ENCODE results near the gene ENPEP.
"Not testable (repeated sequence)": the region's sequence is repeated elsewhere in the genome, so short reads cannot be mapped to it uniquely, and the experiment has no call there.

The ENPEP gene

GRCh38 chr4:110516106-110516922, 40.4 kb downstream of the ENPEP start:
- DNase-seq (ENCODE audit: low spot score): peak; percentile 70

DNA sequence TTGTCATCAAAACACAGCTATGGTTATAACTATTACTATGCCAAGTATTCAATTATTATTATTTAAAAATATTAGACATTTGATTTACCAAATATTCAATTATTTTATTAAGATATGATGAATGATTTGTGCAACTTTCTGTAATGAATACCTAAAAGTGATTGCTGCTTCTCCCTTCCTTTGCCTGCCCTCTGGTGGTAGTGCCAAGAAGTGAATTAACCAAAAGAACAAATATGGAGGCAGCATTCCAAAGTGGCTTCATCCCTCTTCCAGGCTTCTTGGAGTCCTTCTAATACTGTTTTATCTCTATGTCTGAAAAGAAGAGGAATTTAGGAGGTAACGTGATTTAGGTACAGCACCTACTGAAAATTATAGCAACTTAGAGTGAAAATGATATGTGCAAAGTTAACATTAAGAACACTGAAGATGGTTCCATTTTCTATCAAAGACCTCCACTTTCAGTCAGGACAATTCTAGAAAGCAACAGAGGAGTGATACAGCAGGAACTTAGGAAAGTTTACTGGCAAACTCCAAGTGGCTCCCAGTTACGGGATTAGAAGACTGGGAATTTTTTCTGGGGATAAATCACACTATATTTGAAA, 43.0 kb downstream of the ENPEP start:
- DNase-seq (ENCODE audit: low spot score): no peak

- no peak for DNase-seq (ENCODE audit: low spot score)
These were observed 44.9 kb downstream of the ENPEP start for GRCh38 chr4:110520886-110521285.

GRCh38 chr4:110526589-110526988, 50.6 kb downstream of the ENPEP start:
- no peak for DNase-seq (ENCODE audit: low spot score)

DNA sequence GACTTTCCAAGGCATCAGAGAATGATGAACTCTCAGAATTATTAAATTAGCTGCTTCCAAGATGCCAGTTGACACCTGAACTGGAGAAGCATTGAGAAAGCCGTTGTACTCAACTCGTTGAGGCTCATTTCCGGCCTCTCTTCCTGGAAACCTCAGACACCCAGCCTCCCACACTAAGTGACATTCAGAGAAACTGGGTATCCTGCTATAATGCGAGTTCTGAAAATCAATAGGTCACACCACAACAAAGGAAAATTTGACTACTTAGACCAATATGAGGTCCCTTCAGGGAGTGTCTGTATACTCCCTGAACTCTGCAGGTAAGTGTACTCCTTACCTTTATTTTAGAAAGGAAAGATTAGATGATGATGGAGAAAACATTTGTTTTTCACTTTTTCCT, 51.2 kb downstream of the ENPEP start:
- no peak for DNase-seq (ENCODE audit: low spot score)

DNA sequence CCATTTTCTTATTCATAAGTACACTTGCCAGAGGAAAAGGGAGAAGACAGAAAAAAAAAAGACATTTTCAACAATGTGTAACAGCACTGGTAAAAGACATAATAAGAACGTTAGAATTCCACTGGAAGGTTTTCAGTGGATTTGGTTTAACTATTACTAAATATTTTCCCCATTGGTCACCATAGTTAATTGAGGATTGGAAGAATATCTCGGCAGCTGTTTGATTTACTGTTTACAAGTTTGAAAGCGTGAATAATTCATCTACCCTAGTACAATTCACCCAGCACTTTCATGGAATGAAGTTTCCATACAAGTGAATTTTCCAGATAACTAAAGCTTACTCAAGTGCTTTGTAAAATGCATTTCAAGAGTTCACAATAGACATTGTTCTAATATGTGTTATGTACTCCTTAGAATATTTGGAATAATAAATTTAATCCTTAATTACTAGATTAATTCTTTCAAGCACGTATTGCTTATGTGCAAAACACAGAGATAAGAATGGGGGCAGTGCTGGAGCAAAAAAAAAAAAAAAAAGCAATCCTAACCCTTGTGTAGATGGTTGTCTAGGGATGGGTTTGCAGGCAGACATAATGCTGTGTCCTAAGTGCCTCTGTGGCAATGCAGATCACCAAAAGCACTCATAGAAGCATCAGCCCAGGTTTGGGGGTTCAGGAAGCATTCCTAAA, 57.1 kb downstream of the ENPEP start:
- no peak for DNase-seq (ENCODE audit: low spot score)

- no peak for DNase-seq (ENCODE audit: low spot score)
These were observed 57.6 kb downstream of the ENPEP start for GRCh38 chr4:110533590-110533910.

DNA sequence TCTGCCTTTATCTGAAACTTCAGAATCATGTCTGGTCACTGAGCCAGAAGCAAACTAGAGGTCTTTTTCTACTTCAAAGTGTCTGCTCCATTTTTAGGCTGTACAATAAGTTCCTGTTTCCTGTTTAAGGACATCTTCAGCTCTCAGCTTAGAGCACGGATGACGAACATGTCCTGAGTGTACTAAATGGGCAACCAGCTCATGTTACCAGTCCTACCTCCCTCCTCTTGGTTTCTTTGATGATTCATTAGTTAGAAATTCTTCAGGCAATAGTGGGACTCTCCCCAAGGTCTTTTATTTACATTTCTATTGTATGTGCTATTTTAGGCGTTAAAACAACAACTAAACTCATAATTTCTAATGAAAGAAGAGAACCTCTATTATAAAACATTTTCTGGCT, 58.0 kb downstream of the ENPEP start:
- DNase-seq (ENCODE audit: low spot score): no peak

DNA sequence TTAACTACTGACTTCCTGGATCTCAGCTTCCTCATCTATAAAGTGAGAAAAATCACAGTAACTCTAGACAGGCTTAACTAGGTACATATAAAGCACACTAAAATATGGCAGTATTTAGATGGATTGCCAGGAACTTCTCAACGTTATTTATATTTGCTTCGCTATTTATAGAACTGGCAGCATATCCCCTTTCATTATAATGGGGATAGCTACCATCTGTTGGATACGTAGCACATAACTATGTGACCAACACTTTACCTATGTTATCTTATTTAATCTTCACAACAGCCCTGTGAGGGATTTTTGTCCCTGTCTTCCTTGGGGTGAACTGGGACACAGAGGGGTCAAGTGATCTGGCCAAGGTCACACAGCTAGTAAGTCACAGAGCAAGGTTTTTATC, 64.6 kb downstream of the ENPEP start:
- DNase-seq (ENCODE audit: low spot score): no peak

DNA sequence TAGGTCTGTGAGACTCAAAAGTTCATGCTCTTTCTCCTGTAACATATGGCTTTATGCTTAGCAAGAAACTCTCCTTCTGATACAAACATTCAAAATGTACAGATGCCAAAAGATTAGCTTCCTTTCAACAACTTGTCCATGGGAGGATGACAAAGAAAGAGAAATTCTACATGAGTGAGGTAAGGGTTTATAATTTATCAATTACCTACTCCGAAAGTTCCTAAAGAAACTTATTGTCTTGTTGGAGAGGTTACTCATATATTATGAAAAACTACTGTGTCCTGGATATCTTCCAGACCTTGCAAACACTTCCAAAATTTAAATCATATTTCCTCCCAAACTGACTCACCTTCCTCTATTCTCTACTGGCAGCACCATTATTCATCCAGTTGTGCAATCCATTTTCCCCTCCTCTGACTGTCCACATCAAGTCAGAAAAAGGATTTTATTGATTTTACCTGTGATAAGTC, 65.1 kb downstream of the ENPEP start:
- no peak for DNase-seq (ENCODE audit: low spot score)

DNA sequence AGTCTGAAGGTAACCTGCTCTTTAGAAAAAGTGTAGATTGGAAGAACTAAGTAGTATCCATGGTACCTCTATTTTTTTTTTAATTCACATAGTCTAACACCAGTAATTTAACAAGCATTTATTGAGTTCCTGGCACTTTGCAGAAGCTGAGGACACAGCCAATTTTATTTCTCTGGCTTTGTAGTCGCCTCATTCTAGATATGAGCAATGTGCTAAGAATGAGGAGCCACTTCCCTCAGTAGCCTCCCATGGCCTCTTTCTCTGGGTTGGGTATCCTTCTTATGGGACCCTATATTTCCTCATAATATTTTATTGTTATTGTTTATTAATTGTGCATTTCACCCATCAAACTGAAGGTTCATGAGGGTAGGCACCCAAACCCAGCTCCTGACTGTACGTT, 67.6 kb downstream of the ENPEP start:
- DNase-seq (ENCODE audit: low spot score): no peak

DNA sequence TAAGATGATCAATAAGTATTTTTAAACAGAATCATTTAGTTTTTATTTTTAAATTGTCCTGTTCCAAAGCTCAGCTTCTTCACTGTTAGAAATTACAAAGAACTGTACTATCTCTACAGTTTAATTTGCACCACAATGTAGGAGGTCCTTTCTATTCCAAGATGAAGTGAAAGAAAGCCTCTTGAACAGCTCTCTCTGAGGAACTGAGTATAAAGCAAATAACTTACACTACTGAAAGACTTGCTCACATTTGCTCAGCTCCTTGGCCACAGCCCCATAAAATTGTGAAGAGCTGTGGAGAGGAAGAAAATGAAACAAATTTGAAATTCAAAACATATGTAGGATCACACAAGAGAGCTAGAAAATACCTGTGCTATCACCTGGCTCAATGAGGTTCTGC, 68.6 kb downstream of the ENPEP start:
- DNase-seq (ENCODE audit: low spot score): no peak

DNA sequence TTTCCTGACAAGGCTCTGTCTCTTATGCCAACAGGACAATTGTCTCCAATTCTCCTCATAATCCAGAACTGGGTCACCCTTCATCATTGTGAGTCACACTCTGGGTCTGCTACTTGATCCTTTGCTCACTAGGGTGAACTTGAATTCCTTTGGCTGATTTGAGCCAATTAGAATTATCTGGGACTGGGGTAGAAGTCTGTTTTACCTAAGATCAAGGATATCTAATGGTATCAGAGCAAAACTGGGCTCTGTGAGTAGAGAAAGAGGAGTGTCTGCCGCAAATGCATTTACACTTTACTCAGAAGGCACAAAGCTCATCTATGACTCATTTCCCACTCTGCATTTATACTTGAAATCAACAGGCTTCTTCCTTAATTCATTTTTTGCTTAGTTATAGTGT, 74.3 kb downstream of the ENPEP start:
- DNase-seq (ENCODE audit: low spot score): no peak

GRCh38 chr4:110553197-110553596, 77.2 kb downstream of the ENPEP start:
- DNase-seq (ENCODE audit: low spot score): no peak

GRCh38 chr4:110567214-110567613, 91.3 kb downstream of the ENPEP start:
- no peak for DNase-seq (ENCODE audit: low spot score)

DNA sequence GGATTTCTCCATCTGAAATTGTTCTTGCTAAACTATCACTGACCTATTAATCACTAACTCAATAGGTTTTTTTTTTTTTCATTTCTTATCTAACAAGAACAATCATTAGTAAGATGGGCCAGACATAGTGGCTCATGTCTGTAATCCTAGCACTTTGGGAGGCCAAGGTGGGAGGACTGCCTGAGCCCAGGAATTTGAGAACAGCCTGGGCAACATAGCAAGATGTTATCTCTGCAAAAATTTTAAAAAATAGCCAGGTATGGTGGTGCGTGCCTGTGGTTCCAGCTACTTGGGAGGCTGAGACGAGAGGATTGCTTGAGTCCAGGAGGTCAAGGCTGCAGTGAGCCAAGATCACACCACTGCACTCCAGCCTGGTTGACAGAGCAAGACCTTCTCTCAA, 100.7 kb downstream of the ENPEP start:
- not testable (repeated sequence) for DNase-seq (ENCODE audit: low spot score)

- no peak for DNase-seq (ENCODE audit: low spot score)
These were observed 110.3 kb downstream of the ENPEP start for GRCh38 chr4:110586131-110586850.

GRCh38 chr4:110587666-110588285, 111.8 kb downstream of the ENPEP start:
- no peak for DNase-seq (ENCODE audit: low spot score)

- no peak for DNase-seq (ENCODE audit: low spot score)
These were observed 113.3 kb downstream of the ENPEP start for GRCh38 chr4:110589297-110589696.

GRCh38 chr4:110595583-110595982, 119.6 kb downstream of the ENPEP start:
- no peak for DNase-seq (ENCODE audit: low spot score)

GRCh38 chr4:110596431-110596830, 120.5 kb downstream of the ENPEP start:
- no peak for DNase-seq (ENCODE audit: low spot score)

DNA sequence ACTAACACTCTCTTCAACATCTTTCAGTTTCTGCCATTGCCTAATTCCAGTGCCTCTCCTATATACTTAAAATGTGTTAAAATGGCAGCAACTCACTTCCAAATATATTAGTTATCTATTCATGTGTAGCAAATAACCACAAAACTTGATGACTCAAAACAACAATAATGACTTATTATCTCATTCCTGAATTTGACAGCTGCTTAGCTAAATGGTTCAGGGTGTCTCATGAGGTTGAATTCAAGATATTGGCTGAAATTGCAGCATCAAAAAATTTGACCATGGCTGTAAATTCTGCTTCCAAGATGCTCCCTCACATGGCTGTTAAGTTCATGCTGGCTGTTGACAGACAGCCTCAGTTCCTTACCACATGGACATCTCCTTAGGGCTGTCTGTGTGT, 121.6 kb downstream of the ENPEP start:
- no peak for DNase-seq (ENCODE audit: low spot score)

Measured in ecto neural progenitor cell (in vitro differentiated cells).